SIG-M5 treated with dmso at 0.1 percent for 504 hours (cell line): Measurements from ENCODE around the gene MNX1.

Experiments
- DNase-seq: peaks from one replicate; lab custom pipeline; 2025; ENCODE audit not compliant: unreplicated experiment; lab: John Stamatoyannopoulos, UW

The MNX1 gene

DNA sequence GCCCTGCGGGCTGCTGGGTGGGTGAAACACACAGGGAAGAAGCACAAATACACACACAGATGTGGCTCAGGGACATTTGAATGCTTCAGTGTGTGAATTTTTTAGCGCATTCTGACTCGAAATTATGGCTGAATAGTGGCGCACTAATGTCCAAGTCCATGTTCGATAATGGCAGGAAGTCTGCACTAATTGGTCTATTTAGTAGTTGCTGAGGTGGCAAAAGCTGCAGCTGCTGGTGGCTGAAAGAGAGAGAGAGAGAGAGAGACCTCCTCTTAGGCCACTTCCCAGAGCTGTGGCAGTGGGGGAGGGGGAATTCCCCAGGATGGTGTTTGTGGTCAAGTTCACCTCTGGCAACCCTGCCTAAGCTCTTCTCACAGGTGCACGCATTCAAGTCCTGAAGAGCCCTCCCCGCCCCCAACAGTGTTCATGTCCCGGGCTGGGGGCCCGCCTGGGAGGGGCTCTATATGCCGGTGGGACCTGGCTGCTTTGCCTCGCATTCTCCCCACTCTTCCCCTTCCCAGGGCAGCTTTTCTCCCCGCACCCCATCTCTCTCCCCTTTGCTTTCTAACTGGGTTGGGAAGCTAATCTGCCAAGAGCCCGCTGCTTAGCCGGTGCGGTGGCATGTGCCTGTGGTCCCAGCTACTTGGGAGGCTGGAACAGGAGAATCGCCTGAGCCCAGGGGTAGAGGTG, 6.0 kb upstream of the MNX1 start:
- DNase-seq, result no peak

- DNase-seq, result no peak
Measured at GRCh38 chr7:157016024-157016351, 5.5 kb upstream of the MNX1 start.

- no peak for DNase-seq
Measured at GRCh38 chr7:157014635-157015555, 4.4 kb upstream of the MNX1 start.

- no peak for DNase-seq
Measured at GRCh38 chr7:157013602-157014549, 3.4 kb upstream of the MNX1 start.

GRCh38 chr7:157013101-157013500, 2.6 kb upstream of the MNX1 start:
- no peak for DNase-seq

- DNase-seq, result peak; percentile 16
Measured at GRCh38 chr7:157012113-157012547, 1.7 kb upstream of the MNX1 start.

GRCh38 chr7:157011333-157012112, 1.1 kb upstream of the MNX1 start:
- DNase-seq, result no peak

DNA sequence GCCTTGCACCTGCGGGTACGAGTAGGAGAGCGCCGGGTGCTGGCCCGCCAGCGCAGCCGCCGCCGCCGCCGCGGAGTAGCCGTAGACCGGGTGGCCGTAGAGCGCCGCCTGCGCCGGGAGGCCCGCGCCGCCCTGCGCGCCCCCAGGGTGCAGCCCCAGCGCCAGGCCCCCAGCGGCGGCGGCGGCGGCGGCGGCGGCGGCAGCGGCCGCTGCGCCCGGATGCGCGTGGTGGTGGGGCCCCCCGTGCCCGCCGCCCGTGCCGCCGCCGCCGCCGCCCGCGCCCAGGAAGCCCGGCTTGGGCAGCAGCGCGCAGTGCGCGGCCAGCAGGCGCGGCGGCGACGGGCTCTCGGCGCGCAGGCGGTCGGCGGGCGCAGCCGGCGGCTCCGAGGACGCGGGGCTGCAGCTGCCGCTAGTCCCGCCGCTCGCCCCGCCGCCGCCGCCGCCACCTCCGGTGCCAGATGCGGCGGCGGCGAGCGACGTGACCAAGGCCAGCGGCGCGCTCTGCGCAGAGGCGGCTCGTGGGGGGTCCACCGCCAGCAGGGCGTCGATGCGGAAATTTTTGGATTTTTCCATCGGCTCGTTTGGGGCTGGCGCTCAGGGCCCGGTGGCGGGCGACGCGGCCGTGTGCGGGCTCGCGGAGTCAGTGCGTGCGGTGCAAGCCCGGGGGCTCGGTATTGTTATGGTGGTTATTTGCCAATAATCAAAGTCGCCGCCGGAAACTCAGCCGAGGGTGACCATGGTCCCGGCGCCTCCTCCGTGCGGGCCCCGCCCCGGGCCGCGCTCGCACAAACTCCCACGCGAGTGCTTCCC, 480 bp downstream of the MNX1 start:
- DNase-seq, result no peak

- no peak for DNase-seq
Measured at GRCh38 chr7:157009170-157009777, 1.2 kb downstream of the MNX1 start.

- DNase-seq, result no peak
Measured at GRCh38 chr7:157008206-157009169, 2.0 kb downstream of the MNX1 start.

GRCh38 chr7:157007470-157008066, 2.9 kb downstream of the MNX1 start:
- DNase-seq, result peak; percentile 45

- DNase-seq, result no peak
Measured at GRCh38 chr7:157006829-157007469, 3.5 kb downstream of the MNX1 start.

GRCh38 chr7:157006205-157006747, 4.2 kb downstream of the MNX1 start:
- DNase-seq, result no peak

DNA sequence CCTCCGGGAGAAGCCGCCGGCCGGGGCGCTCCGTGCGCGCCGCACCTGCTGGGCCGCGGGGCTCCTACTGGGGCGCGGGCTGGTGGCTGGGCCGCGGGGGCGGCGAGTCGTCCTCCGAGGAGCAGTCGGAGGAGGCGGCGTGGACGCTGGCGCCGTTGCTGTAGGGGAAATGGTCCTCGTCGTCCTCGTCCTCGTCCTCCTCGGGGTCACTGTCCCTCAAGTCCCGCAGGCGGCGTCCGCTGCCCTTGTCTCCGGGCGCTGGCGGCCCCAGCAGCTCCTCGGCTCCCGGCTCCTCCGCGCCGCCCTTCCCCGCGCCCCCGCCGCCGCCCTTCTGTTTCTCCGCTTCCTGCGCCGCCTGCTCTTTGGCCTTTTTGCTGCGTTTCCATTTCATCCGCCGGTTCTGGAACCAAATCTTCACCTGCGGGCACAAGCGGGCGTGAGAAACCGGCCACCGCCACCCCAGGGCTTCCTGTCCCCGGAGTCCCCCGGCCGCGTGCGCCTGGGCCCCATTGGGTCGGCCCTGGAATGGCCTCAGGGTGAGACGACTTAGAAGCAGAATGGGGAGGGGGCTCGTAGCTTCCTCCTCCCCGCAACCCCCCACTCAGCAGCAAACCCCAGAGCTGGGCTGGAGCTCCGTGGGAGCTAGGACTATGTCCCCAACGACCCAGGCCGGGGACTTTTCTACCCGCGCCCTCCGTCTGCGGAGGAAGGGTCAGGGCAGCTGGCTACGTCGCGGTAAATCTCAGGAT, 4.8 kb downstream of the MNX1 start:
- DNase-seq, result no peak

GRCh38 chr7:157004521-157005455, 5.7 kb downstream of the MNX1 start:
- no peak for DNase-seq
